ENCODE measurements around the gene IFRD2. TPM values are rescaled to one million over a fixed set of nuclear protein-coding genes. Genes with fewer than 3 reads are reported as not detected.

IFRD2 gene
- total and polyA plus RNA-seq, 3 donors from 2014 or later = 42.3 to 60.9 (median 55.3) TPM

- Histone ChIP-seq H3K36me3 (ENCODE audit: low read depth, missing control alignments) (no peaks in the 10 kb centered on the region), H3K9me3 (no peaks in the 10 kb centered on the region), H3K4me3 (no peak overlapping the region), H3K27ac (peak overlapping the region; percentile 50 to 51), H3K27me3 (no peaks in the 10 kb centered on the region), H3K4me1 (peaks cover 19% of the 10 kb centered on the region)
- intact Hi-C loops (cut with DNase I; ENCODE audit: low total_unique reads) = loop anchor here (10.0 kb wide), 1 partner anchor 70 kb away; the partner anchor contains the start of genes HYAL2 and TUSC2
- WGBS, 2 donors = 90 to 91% methylated on average over 4 to 8 of the region's 8 CpGs
- TF ChIP-seq CTCF (IDR thresholded peaks at IDR 0.05) (no peak), POLR2A (IDR thresholded peaks at IDR 0.05) (no peak)
- peak; percentile 54 for DNase-seq
These were observed 37.5 kb downstream of the IFRD2 start for GRCh38 chr3:50254577-50255250.

GRCh38 chr3:50251220-50251619 is 41.0 kb downstream of the IFRD2 start:
- Histone ChIP-seq H3K36me3 (ENCODE audit: low read depth, missing control alignments) (no peaks in the 10 kb centered on the region), H3K27ac (no peak overlapping the region), H3K27me3 (no peaks in the 10 kb centered on the region), H3K9me3 (no peaks in the 10 kb centered on the region), H3K4me3 (no peak overlapping the region), H3K4me1 (peaks cover 43% of the 10 kb centered on the region)
- DNase-seq = no peak
- intact Hi-C loops (cut with DNase I; ENCODE audit: low total_unique reads) = loop anchor here (10.0 kb wide), 1 partner anchor 74 kb away; the partner anchor contains the start of genes HYAL2 and TUSC2
- no peak for TF ChIP-seq POLR2A (IDR thresholded peaks at IDR 0.05)
- TF ChIP-seq CTCF (IDR thresholded peaks at IDR 0.05) = no peak
- WGBS, 2 donors = 82 to 92% methylated on average over 7 to 8 of the region's 8 CpGs

- Histone ChIP-seq H3K4me3 (no peak overlapping the region), H3K27ac (peak overlapping the region in 1 of 2 donors; percentile 2), H3K9me3 (no peaks in the 10 kb centered on the region), H3K36me3 (ENCODE audit: low read depth, missing control alignments) (no peaks in the 10 kb centered on the region), H3K27me3 (no peaks in the 10 kb centered on the region), H3K4me1 (peaks cover 50% of the 10 kb centered on the region)
- no peak for DNase-seq
- 71 to 73% methylated on average over 4 of the region's 4 CpGs for WGBS, 2 donors
- TF ChIP-seq POLR2A (IDR thresholded peaks at IDR 0.05) (no peak), CTCF (IDR thresholded peaks at IDR 0.05) (no peak)
- intact Hi-C loops (cut with DNase I; ENCODE audit: low total_unique reads) = loop anchor here (10.0 kb wide), 1 partner anchor 74 kb away; the partner anchor contains the start of genes HYAL2 and TUSC2
These were observed 41.7 kb downstream of the IFRD2 start for GRCh38 chr3:50250514-50250913.

- no peak for TF ChIP-seq POLR2A (IDR thresholded peaks at IDR 0.05)
- TF ChIP-seq CTCF (IDR thresholded peaks at IDR 0.05) = no peak
- no peak overlapping the region for H3K4me3 ChIP-seq
- peaks cover 58% of the 10 kb centered on the region for H3K4me1 ChIP-seq
- H3K27ac ChIP-seq = peak overlapping the region in 1 of 2 donors; percentile 59
- no peaks in the 10 kb centered on the region for H3K27me3 ChIP-seq
- DNase-seq = no peak
- 94 to 100% methylated on average over 2 to 5 of the region's 5 CpGs for WGBS, 2 donors
- no peaks in the 10 kb centered on the region for H3K9me3 ChIP-seq
- intact Hi-C loops (cut with DNase I; ENCODE audit: low total_unique reads) = no loop called here
- no peaks in the 10 kb centered on the region for H3K36me3 ChIP-seq (ENCODE audit: low read depth, missing control alignments)
These were observed 42.8 kb downstream of the IFRD2 start for GRCh38 chr3:50249457-50249856.

GRCh38 chr3:50248387-50248786 is 43.8 kb downstream of the IFRD2 start:
- peaks cover 62% of the 10 kb centered on the region for H3K4me1 ChIP-seq
- no peaks in the 10 kb centered on the region for H3K36me3 ChIP-seq (ENCODE audit: low read depth, missing control alignments)
- H3K4me3 ChIP-seq = no peak overlapping the region
- intact Hi-C loops (cut with DNase I; ENCODE audit: low total_unique reads) = no loop called here
- H3K27ac ChIP-seq = peak overlapping the region in 1 of 2 donors; percentile 59
- no peak for DNase-seq
- H3K27me3 ChIP-seq = no peaks in the 10 kb centered on the region
- TF ChIP-seq CTCF (IDR thresholded peaks at IDR 0.05) = no peak
- TF ChIP-seq POLR2A (IDR thresholded peaks at IDR 0.05) = no peak
- WGBS, 2 donors = 33 to 43% methylated on average over 2 to 3 of the region's 3 CpGs
- H3K9me3 ChIP-seq = no peaks in the 10 kb centered on the region

Measured in testis (tissue), 3 donors.